GM10847 (cell line): ENCODE data around the gene LRRC59.

Experiments used
- POLR2A ChIP-seq: IDR thresholded peaks from 2 replicates; pipeline ENCODE4 v1.6.1; 2011; ENCODE audit not compliant: insufficient read length; ENCODE audit errors: extremely low read depth

The LRRC59 gene

DNA sequence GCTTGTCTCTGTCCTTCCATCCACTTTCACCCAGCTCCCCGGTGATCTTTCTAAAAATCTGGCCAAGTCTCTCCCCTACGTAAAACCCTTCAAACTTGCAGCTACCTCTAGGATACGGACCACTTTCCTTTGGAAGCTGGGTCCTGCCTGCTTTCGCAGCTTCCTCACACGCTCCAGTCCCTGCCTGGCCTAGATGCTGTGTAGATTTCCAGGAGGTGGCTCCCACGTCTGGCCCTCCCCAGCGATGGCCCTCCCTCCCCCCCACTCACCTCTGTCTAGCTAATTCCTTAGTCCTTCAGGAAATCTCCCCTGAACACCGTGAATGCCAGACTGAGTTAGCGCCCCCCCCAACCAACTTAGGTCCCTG lies 579 bp upstream of the LRRC59 start:
- TF ChIP-seq POLR2A = no peak

DNA sequence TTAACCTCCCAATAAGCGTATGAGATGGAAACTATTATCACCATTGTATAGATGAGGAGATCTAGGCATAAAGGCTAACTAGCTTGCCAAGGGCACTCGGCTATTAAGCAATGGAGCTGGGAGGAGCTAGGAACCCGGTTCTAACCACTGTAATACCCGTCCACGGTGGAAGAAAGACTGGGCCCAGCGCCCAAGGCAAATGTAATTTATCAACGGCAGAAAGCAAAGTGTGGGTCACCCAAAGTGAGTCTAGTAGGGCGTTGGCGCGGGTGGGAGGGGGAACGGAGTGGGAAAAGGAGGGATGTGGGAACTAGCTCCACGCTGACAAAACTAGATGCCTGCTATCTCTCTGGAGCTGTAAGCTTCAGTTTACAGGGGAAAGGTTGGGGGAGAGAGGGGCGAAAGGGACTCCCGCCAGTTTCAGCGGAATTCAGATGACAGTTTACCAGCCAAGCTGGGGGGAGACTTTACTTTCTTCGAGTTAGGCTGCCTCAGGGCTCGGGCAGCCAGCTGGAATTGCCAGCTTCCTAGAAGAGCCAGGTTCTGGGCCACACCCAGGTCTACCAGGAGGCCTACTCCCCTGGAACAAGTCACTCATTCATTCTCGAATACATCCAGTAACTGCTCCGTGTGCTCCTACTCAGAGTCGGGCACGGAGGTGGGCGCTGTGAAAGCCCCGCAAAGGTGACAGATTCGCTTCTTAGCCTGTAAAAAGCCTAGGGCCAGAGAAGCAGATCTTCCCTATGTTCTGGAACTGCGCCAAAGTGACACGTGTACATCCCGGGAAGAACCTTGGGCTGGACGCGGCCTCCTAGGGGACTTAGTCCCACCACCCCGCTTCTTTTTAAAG lies 837 bp downstream of the LRRC59 start:
- TF ChIP-seq POLR2A = no peak

DNA sequence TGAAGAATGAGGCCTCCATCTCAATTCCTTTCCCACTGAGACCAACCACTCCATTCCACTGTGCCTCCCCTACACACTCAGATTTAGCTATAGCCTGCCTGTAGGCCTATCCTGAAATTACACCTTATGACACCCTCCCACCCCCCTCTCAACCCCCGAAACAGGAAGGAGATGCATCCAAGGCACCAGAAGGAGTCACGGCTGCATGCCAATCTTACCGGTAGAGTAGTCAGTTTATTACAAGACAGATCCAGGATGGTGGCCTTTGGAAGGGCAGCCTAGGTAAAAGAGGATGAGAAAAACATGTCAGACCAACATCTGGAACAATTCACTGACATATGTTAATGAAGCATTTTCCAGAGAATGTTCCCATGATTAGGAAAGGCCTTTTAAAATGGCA lies 2.6 kb downstream of the LRRC59 start:
- TF ChIP-seq POLR2A = no peak

DNA sequence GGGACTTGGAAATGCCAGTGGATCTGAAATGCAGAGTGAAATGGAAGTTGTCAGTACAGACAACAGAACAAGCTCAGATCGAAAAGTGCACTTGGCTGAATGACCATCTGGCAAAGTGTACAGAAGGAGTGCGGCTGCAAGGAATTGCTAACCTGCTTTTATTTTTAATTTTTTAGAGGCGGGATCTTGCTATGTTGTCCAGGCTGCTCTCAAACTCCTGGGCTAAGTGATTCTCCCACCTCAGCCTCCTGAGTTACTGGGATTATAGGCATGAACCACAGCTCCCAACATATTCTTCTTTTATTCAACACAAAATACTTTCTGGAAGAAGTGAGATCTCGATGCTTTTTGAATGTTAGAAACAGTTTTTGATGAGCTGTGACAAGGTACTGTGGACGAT lies 3.6 kb downstream of the LRRC59 start:
- TF ChIP-seq POLR2A = no peak

GRCh38 chr17:50392621-50393020 lies 4.7 kb downstream of the LRRC59 start:
- TF ChIP-seq POLR2A = no peak

DNA sequence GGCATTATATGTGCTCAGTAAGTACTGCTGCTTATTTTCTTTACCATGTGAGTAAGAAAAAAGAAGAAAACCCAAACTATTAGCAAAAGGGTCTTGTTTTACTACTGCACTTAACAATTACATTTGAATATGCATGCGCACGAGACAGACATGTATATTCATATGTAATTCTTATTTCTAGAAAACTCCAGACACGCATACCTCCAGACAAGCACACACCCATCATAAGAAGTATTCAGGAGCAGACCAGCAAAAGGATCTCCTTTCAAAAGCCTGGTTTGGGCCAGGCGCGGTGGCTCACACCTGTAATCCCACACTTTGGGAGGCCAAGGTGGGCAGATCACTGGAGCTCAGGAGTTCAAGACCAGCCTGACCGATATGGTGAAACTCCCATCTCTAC lies 7.8 kb downstream of the LRRC59 start:
- TF ChIP-seq POLR2A = no peak

GRCh38 chr17:50388728-50389127 lies 8.6 kb downstream of the LRRC59 start:
- no peak for TF ChIP-seq POLR2A

DNA sequence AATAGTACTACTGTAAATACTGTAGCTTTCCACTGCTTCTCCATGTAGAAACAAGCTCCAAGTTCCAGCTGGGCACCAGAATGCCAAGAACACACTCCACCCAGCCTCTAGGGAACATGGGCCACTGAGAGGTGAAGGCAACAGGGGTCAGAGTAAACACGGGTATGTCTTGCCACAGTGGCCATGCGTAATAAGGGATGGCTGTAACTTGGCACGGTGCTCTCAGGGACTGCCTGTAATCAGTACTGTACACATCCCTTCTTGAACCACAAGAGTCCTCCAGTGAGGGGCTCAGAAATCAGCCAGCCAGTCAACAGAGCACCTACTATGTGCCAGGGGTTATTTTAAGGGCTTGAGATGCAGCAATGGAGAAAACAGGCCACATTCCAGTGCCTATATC lies 10.8 kb downstream of the LRRC59 start:
- TF ChIP-seq POLR2A = no peak

DNA sequence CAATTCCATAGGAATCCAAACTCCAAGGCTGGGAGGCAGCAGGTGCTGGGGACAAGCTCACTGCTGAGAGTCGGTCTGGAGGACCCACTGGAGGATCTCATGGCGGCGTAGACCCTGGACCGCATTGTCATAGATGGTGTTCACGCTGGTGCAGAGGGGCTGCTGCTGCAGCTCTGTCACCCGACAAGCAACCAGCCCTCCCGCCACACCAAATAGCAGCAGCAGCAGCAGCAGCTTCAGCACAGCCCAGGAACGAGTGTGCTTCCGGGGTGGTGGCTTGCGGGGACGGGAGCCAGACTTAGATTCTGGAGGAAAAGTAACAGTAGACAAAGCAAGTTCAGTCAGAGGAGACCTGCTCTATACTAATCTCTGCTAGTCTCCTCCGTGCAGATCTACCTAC lies 14.4 kb downstream of the LRRC59 start:
- no peak for TF ChIP-seq POLR2A

- TF ChIP-seq POLR2A = no peak
These were observed 15.4 kb downstream of the LRRC59 start for GRCh38 chr17:50381920-50382319.

DNA sequence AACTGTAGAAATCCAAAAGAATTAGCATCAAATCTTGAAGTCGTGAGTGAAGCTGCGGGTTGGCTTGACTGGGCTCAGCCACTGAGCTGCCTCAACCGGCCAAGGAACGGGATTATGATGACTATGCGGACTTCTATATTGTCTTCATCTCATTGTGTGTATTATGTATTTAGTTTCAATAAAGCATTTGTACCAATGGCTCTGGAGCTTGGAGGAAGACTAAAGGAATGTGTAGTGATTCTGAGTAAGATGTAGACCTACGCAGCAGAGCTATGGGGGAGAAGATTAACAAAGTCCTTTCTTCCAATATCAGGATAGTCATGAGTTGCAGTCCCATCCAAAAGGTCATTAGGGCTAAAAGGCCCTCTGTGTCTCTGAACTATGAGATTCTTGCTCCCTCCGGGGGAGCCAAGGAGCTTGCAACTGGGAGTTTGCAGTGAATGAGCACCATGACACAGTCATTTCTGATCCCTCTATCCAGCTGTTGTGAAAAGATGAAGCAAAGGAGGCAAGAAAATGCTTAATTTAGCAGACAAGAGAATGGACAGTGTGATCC lies 16.0 kb downstream of the LRRC59 start:
- TF ChIP-seq POLR2A = no peak

GRCh38 chr17:50380369-50381259 lies 16.7 kb downstream of the LRRC59 start:
- TF ChIP-seq POLR2A = no peak

DNA sequence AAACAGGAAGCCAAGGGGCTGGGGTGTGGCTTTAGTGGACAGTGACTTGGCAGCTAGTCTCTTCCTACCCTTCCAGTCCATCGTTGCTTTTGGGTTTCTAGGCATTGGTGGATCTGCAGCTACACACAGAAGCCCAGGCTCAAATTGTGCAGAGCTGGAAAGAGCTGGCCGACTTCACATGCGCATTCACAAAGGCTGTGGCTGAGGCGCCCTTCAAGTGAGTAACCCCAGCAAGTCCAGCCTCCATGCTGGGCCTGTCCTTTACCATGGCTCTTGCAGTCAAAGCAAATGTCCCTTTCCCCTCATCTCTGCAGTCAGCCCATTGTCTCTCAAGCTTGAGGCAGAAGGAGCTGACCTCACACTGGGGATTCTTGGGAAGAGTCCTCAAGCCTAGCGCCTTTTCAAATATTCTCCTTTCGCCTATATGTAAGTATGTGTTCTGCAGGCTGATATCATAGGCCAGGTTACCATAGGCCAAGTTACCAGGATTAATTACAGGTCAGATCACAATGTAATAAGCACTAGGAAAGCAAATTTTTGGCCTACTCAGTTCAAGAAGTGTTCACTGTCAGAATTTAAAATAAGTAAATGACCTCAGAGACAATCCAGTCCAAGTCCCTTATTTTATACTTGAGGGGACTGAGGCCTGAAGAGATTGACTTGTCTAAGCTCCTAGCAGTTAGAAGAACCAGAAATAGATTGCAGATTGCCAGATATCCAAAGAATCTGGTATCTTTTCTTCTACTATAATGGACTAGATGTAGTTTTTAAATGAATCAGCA lies 17.8 kb downstream of the LRRC59 start:
- no peak for TF ChIP-seq POLR2A

- no peak for TF ChIP-seq POLR2A
These were observed 21.3 kb downstream of the LRRC59 start for GRCh38 chr17:50375858-50376538.

DNA sequence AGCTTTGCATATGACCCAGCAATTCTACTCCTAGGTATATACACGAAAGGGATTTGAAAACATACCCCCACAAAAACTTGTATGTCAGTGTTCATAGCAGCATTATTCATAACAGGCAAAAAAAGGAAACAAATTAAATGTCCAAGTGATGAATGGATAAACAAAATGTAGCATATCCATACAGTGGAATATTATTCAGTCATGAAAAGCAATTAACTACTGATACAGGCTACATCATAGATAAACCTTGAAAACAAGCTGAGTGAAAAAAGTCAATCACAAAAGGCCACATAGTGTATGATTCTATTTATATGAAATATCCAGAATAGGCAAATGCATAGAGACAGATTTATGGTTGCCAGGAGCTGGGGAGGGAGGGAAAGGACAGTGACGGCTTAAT lies 23.6 kb downstream of the LRRC59 start:
- TF ChIP-seq POLR2A = no peak
